ENCODE measurements around the gene E4F1. TPM values are rescaled to one million over a fixed set of nuclear protein-coding genes. Genes with fewer than 3 reads are reported as not detected.

E4F1 gene
- total and polyA plus RNA-seq, 4 donors = 4.4 to 19.1 (median 13.7) TPM

DNA sequence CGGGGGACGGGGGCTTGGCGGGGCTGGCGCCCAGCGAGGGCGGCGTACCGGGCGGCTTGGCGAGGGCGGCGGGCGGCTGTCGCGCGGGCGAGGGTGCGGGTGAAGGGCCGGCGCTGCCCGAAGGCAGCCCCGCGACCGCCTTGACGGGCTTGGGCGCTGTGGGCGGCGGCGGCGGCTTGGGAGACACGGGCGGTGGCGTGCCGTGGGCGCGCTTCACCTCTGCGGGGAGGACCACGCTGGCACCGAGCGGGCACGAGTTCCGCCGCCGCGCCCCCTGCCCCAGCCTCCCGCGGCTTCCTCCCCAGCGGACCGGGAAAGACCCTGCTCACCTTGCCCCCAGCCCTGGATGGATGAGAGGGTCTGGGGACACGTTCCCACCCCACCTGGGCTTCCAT is 44.3 kb upstream of the E4F1 start:
- Histone ChIP-seq H3K27ac (ENCODE audit: low read depth in 1 of 2, low read length in 2 of 2) (no peak overlapping the region), H3K9me3 (ENCODE audit: control insufficient read depth in 4 of 4, low read length in 3 of 4) (no peaks in the 10 kb centered on the region), H3K4me3 (ENCODE audit: low read depth in 1 of 3, low read length in 3 of 3) (no peak overlapping the region), H3K4me1 (ENCODE audit: control insufficient read depth in 4 of 4, insufficient read depth in 4 of 4, low read length in 3 of 4) (no peaks in the 10 kb centered on the region), H3K27me3 (ENCODE audit: control insufficient read depth in 4 of 4, insufficient read depth in 4 of 4, low read length in 3 of 4) (no peaks in the 10 kb centered on the region), H3K9ac (ENCODE audit: low read depth in 1 of 2, low read length in 2 of 2) (no peak overlapping the region), H3K36me3 (ENCODE audit: control insufficient read depth in 4 of 4, insufficient read depth in 3 of 4, low read depth in 1 of 4, low read length in 3 of 4) (peaks cover 10 to 34% (median 18%) of the 10 kb centered on the region in 4 donors)
- 71% methylated on average over 50 of the region's 50 CpGs for WGBS
- DNase-seq (ENCODE audit: low spot score) = no peak
- TF ChIP-seq GABPA (IDR thresholded peaks at IDR 0.05 in 1 of 2, conservative IDR thresholded peaks at IDR 0.05 in 1 of 2) = no peak
- no peak for TF ChIP-seq HNF4G (IDR thresholded peaks at IDR 0.05)
- TF ChIP-seq TAF1 (conservative IDR thresholded peaks at IDR 0.05) = no peak
- TF ChIP-seq, protein P1, sequence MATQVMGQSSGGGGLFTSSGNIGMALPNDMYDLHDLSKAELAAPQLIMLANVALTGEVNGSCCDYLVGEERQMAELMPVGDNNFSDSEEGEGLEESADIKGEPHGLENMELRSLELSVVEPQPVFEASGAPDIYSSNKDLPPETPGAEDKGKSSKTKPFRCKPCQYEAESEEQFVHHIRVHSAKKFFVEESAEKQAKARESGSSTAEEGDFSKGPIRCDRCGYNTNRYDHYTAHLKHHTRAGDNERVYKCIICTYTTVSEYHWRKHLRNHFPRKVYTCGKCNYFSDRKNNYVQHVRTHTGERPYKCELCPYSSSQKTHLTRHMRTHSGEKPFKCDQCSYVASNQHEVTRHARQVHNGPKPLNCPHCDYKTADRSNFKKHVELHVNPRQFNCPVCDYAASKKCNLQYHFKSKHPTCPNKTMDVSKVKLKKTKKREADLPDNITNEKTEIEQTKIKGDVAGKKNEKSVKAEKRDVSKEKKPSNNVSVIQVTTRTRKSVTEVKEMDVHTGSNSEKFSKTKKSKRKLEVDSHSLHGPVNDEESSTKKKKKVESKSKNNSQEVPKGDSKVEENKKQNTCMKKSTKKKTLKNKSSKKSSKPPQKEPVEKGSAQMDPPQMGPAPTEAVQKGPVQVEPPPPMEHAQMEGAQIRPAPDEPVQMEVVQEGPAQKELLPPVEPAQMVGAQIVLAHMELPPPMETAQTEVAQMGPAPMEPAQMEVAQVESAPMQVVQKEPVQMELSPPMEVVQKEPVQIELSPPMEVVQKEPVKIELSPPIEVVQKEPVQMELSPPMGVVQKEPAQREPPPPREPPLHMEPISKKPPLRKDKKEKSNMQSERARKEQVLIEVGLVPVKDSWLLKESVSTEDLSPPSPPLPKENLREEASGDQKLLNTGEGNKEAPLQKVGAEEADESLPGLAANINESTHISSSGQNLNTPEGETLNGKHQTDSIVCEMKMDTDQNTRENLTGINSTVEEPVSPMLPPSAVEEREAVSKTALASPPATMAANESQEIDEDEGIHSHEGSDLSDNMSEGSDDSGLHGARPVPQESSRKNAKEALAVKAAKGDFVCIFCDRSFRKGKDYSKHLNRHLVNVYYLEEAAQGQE (IDR thresholded peaks at IDR 0.05) = no peak
- TF ChIP-seq FOXA2 (IDR thresholded peaks at IDR 0.05) = no peak
- TF ChIP-seq, protein P2, sequence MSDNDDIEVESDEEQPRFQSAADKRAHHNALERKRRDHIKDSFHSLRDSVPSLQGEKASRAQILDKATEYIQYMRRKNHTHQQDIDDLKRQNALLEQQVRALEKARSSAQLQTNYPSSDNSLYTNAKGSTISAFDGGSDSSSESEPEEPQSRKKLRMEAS (IDR thresholded peaks at IDR 0.05) = no peak
- TF ChIP-seq RAD21 (IDR thresholded peaks at IDR 0.05) = no peak
- TF ChIP-seq FOXA1 (IDR thresholded peaks at IDR 0.05) = no peak
- no peak for TF ChIP-seq YY1 (IDR thresholded peaks at IDR 0.05)
- no peak for TF ChIP-seq SP1 (IDR thresholded peaks at IDR 0.05)
- TF ChIP-seq, protein P3, sequence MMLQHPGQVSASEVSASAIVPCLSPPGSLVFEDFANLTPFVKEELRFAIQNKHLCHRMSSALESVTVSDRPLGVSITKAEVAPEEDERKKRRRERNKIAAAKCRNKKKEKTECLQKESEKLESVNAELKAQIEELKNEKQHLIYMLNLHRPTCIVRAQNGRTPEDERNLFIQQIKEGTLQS (IDR thresholded peaks at IDR 0.05) = no peak
- TF ChIP-seq, protein P4, sequence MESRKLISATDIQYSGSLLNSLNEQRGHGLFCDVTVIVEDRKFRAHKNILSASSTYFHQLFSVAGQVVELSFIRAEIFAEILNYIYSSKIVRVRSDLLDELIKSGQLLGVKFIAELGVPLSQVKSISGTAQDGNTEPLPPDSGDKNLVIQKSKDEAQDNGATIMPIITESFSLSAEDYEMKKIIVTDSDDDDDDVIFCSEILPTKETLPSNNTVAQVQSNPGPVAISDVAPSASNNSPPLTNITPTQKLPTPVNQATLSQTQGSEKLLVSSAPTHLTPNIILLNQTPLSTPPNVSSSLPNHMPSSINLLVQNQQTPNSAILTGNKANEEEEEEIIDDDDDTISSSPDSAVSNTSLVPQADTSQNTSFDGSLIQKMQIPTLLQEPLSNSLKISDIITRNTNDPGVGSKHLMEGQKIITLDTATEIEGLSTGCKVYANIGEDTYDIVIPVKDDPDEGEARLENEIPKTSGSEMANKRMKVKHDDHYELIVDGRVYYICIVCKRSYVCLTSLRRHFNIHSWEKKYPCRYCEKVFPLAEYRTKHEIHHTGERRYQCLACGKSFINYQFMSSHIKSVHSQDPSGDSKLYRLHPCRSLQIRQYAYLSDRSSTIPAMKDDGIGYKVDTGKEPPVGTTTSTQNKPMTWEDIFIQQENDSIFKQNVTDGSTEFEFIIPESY (IDR thresholded peaks at IDR 0.05) = no peak
- TF ChIP-seq RXRA (IDR thresholded peaks at IDR 0.05) = no peak
- TF ChIP-seq, protein P5, sequence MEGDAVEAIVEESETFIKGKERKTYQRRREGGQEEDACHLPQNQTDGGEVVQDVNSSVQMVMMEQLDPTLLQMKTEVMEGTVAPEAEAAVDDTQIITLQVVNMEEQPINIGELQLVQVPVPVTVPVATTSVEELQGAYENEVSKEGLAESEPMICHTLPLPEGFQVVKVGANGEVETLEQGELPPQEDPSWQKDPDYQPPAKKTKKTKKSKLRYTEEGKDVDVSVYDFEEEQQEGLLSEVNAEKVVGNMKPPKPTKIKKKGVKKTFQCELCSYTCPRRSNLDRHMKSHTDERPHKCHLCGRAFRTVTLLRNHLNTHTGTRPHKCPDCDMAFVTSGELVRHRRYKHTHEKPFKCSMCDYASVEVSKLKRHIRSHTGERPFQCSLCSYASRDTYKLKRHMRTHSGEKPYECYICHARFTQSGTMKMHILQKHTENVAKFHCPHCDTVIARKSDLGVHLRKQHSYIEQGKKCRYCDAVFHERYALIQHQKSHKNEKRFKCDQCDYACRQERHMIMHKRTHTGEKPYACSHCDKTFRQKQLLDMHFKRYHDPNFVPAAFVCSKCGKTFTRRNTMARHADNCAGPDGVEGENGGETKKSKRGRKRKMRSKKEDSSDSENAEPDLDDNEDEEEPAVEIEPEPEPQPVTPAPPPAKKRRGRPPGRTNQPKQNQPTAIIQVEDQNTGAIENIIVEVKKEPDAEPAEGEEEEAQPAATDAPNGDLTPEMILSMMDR (IDR thresholded peaks at IDR 0.05; ENCODE audit: low read depth, low read length, missing input control) = no peak
- TF ChIP-seq NR2F2 (IDR thresholded peaks at IDR 0.05) = no peak
- TF ChIP-seq JUND (IDR thresholded peaks at IDR 0.05) = no peak
- TF ChIP-seq HNF4A (conservative IDR thresholded peaks at IDR 0.05) = no peak

DNA sequence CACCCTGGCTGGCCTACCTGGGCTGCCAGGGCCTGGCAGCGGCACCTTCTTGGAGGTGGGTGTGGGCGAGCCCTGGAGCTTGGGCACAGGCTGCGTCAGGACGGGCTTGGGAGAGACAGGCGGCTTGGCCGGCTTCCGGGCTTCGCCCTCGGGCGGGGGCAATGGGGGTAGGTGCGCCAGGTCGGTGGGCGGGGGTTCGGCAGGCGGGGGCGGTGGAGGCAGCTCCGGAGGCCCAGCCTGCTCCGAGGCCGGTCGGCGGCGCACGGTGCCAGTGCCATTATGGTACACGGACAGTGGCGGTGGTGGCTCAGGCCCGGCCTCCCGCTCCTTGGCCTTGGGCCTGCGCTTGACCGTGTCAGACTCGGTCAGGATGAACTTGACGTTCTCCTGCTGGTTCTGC is 43.8 kb upstream of the E4F1 start:
- H3K27me3 ChIP-seq (ENCODE audit: control insufficient read depth in 4 of 4, insufficient read depth in 4 of 4, low read length in 3 of 4) = no peaks in the 10 kb centered on the region
- no peak for DNase-seq (ENCODE audit: low spot score)
- H3K4me3 ChIP-seq (ENCODE audit: low read depth in 1 of 3, low read length in 3 of 3) = no peak overlapping the region
- H3K4me1 ChIP-seq (ENCODE audit: control insufficient read depth in 4 of 4, insufficient read depth in 4 of 4, low read length in 3 of 4) = no peaks in the 10 kb centered on the region
- no peak overlapping the region for H3K27ac ChIP-seq (ENCODE audit: low read depth in 1 of 2, low read length in 2 of 2)
- 96% methylated on average over 31 of the region's 31 CpGs for WGBS
- no peaks in the 10 kb centered on the region for H3K9me3 ChIP-seq (ENCODE audit: control insufficient read depth in 4 of 4, low read length in 3 of 4)
- peaks cover 9 to 29% (median 14%) of the 10 kb centered on the region in 4 donors for H3K36me3 ChIP-seq (ENCODE audit: control insufficient read depth in 4 of 4, insufficient read depth in 3 of 4, low read depth in 1 of 4, low read length in 3 of 4)
- TF ChIP-seq, protein P4 (IDR thresholded peaks at IDR 0.05) = no peak
- TF ChIP-seq, protein P3 (IDR thresholded peaks at IDR 0.05) = no peak
- TF ChIP-seq FOXA1 (IDR thresholded peaks at IDR 0.05) (no peak), HNF4A (conservative IDR thresholded peaks at IDR 0.05) (no peak), EGR1 (IDR thresholded peaks at IDR 0.05; ENCODE audit: low read depth in 2 of 2) (no peak), RAD21 (IDR thresholded peaks at IDR 0.05) (no peak), JUND (IDR thresholded peaks at IDR 0.05) (no peak), NR2F2 (IDR thresholded peaks at IDR 0.05) (no peak), GABPA (IDR thresholded peaks at IDR 0.05 in 1 of 2, conservative IDR thresholded peaks at IDR 0.05 in 1 of 2) (no peak), HNF4G (IDR thresholded peaks at IDR 0.05) (no peak)
- TF ChIP-seq, protein P1 (IDR thresholded peaks at IDR 0.05) = no peak
- H3K9ac ChIP-seq (ENCODE audit: low read depth in 1 of 2, low read length in 2 of 2) = no peak overlapping the region
